Measurements from ENCODE around the gene PPP1CA.

The PPP1CA gene

GRCh38 chr11:67356864-67357561 is 44.6 kb downstream of the PPP1CA start:
- Histone ChIP-seq H3K4me1 (ENCODE audit: control insufficient read depth in 2 of 2, insufficient read depth in 2 of 2, low read length in 2 of 2) (peaks cover 38 to 47% of the 10 kb centered on the region in 2 donors), H3K27me3 (ENCODE audit: control insufficient read depth in 2 of 2, insufficient read depth in 2 of 2, low read length in 2 of 2) (no peaks in the 10 kb centered on the region), H3K9me3 (ENCODE audit: control insufficient read depth in 2 of 2, low read length in 2 of 2) (no peaks in the 10 kb centered on the region), H3K27ac (ENCODE audit: low read depth in 2 of 2, low read length in 2 of 2) (peak overlapping the region; percentile 99 to 100), H3K4me3 (ENCODE audit: low read length in 2 of 2) (peak overlapping the region; percentile 63 to 69), H3K36me3 (ENCODE audit: control insufficient read depth in 2 of 2, insufficient read depth in 2 of 2, low read length in 2 of 2) (no peaks in the 10 kb centered on the region), H3K9ac (ENCODE audit: low read depth in 1 of 2, low read length in 2 of 2) (peak overlapping the region; percentile 71 to 99)

- Histone ChIP-seq H3K27me3 (ENCODE audit: control insufficient read depth in 2 of 2, insufficient read depth in 2 of 2, low read length in 2 of 2) (no peaks in the 10 kb centered on the region), H3K9ac (ENCODE audit: low read depth in 1 of 2, low read length in 2 of 2) (peak overlapping the region; percentile 71 to 99), H3K9me3 (ENCODE audit: control insufficient read depth in 2 of 2, low read length in 2 of 2) (no peaks in the 10 kb centered on the region), H3K27ac (ENCODE audit: low read depth in 2 of 2, low read length in 2 of 2) (peak overlapping the region; percentile 99 to 100), H3K36me3 (ENCODE audit: control insufficient read depth in 2 of 2, insufficient read depth in 2 of 2, low read length in 2 of 2) (peaks cover 2 to 3% of the 10 kb centered on the region in 2 donors), H3K4me3 (ENCODE audit: low read length in 2 of 2) (peak overlapping the region; percentile 63 to 69), H3K4me1 (ENCODE audit: control insufficient read depth in 2 of 2, insufficient read depth in 2 of 2, low read length in 2 of 2) (peaks cover 43 to 53% of the 10 kb centered on the region in 2 donors)
These were observed 45.2 kb downstream of the PPP1CA start for GRCh38 chr11:67356387-67356863.

DNA sequence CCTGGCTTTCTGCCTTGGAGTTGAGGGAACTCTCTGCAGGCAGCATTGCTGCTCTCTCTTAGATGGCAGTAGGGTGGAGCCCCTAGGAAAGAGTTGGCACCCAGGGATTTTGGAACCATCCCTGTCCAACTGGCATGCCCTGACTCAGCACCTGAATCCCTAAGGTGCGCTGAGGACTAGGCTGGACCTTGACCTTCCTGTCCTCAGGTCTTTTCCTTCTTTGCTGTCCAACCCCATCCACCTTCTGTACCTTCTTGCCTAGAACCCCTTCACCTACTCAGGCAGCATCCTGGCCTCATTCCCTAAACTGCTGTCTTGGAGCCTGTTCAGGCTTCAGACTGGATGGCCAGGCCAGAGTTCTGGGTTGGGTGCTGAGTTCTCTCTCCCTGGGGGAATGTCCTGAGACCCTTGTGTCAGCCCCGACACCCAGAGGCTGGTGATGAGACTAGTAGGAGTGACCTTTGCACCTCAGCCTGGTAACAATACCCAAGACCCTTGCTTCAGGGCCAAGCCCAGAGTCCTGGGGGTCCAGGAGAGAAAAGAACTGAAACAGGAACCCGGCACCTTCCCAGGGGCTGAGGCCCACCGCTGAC is 45.8 kb downstream of the PPP1CA start:
- no peaks in the 10 kb centered on the region for H3K27me3 ChIP-seq (ENCODE audit: control insufficient read depth in 2 of 2, insufficient read depth in 2 of 2, low read length in 2 of 2)
- H3K27ac ChIP-seq (ENCODE audit: low read depth in 2 of 2, low read length in 2 of 2) = peak overlapping the region; percentile 99 to 100

DNA sequence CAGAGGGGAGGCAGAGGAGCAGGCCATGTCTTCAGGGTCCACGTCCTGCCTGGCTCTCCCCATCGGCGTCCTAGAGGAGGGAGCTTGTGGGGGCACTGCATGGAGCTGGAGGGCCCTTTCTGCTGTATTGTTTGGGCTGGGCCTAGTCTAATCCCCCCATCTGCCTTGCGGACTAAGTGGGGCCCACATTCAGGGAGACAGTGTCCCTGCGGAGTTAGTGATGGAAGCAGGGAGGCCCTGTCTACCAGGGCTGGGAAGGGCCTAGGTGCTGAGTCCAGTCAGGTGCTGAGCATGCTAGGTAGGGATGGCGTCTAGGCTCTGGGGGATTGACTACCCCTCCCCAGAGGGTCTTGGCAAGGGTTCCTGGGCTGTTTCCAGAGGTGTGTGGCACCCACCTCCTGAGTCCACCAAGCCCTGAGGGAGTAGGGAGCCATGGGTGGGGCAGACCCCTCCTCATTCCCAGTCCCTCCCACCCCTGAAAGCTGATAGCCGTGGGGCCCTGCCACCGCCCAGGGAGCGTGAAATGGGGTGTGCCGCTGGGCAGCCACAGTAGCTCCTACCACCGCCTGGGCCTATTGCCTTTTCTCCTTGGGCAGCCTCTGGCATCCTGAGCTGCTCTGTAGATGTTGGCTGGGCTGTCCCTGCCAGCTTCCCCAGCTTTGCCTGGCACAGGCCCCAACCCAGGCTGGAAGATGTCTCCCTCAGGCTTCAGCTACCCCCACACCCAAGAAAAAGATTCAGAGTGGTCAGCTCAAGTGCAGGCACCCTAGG is 46.5 kb downstream of the PPP1CA start:
- Histone ChIP-seq H3K4me1 (ENCODE audit: control insufficient read depth in 2 of 2, insufficient read depth in 2 of 2, low read length in 2 of 2) (peaks cover 50 to 59% of the 10 kb centered on the region in 2 donors), H3K27ac (ENCODE audit: low read depth in 2 of 2, low read length in 2 of 2) (peak overlapping the region; percentile 99 to 100), H3K27me3 (ENCODE audit: control insufficient read depth in 2 of 2, insufficient read depth in 2 of 2, low read length in 2 of 2) (no peaks in the 10 kb centered on the region), H3K4me3 (ENCODE audit: low read length in 2 of 2) (peak overlapping the region; percentile 34 to 69), H3K36me3 (ENCODE audit: control insufficient read depth in 2 of 2, insufficient read depth in 2 of 2, low read length in 2 of 2) (peaks cover 3 to 5% of the 10 kb centered on the region in 2 donors), H3K9me3 (ENCODE audit: control insufficient read depth in 2 of 2, low read length in 2 of 2) (no peaks in the 10 kb centered on the region), H3K9ac (ENCODE audit: low read depth in 1 of 2, low read length in 2 of 2) (peak overlapping the region; percentile 71 to 99)

More for the DNA sequence above, 45.8 kb downstream of the PPP1CA start:
- Histone ChIP-seq H3K36me3 (ENCODE audit: control insufficient read depth in 2 of 2, insufficient read depth in 2 of 2, low read length in 2 of 2) (peaks cover 3 to 5% of the 10 kb centered on the region in 2 donors), H3K4me1 (ENCODE audit: control insufficient read depth in 2 of 2, insufficient read depth in 2 of 2, low read length in 2 of 2) (peaks cover 48 to 58% of the 10 kb centered on the region in 2 donors), H3K9ac (ENCODE audit: low read depth in 1 of 2, low read length in 2 of 2) (peak overlapping the region; percentile 71 to 99), H3K4me3 (ENCODE audit: low read length in 2 of 2) (peak overlapping the region; percentile 63 to 69), H3K9me3 (ENCODE audit: control insufficient read depth in 2 of 2, low read length in 2 of 2) (no peaks in the 10 kb centered on the region)

DNA sequence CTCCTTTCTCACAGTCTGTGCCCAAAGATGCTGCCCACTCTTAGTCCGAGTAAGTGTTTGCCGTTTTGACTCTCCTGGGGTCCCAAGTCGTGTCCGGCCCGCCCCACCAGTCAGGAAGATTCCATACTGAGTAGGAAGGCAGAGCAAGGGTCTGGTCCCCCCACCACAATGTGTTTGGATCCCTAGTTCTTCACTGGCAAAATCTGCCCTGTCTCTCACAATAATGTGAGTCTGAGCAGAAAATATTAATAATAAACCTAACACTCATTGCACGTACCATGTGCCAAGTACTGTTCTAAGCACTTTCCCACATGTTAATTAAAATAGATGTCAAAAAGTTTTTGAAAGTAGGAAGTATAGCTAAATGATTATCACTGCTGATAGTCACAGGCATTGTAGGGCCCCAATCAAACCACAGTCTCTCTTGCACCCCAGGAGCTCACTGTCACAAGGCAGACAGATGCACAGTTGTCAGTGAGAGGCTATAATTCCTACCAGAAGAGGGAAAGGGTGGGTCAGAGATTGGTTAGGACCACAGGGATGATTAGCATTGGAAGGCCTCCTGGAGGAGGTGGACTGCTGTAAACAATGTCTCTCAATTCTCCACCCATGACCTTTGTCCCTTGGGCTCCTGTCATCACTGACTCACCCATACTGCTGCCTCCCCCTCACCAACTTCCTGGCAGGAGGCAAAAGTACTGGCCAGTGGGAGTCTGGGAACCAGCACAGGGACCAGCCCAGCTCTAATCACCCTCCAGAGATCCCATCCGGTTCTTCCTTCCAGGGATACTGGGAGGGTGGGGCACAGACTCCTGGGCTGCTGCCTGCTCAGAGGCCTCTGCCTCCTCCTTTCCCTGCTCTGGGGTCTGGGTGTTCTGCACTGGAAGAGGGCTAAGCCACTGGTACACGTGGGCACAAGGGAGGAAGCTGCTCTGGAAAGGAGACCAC is 47.3 kb downstream of the PPP1CA start:
- Histone ChIP-seq H3K4me1 (ENCODE audit: control insufficient read depth in 2 of 2, insufficient read depth in 2 of 2, low read length in 2 of 2) (peaks cover 51 to 59% of the 10 kb centered on the region in 2 donors), H3K27me3 (ENCODE audit: control insufficient read depth in 2 of 2, insufficient read depth in 2 of 2, low read length in 2 of 2) (no peaks in the 10 kb centered on the region), H3K27ac (ENCODE audit: low read depth in 2 of 2, low read length in 2 of 2) (peak overlapping the region; percentile 99 to 100), H3K9ac (ENCODE audit: low read depth in 1 of 2, low read length in 2 of 2) (peak overlapping the region; percentile 72 to 99), H3K4me3 (ENCODE audit: low read length in 2 of 2) (peak overlapping the region; percentile 65 to 97), H3K36me3 (ENCODE audit: control insufficient read depth in 2 of 2, insufficient read depth in 2 of 2, low read length in 2 of 2) (peaks cover 3 to 5% of the 10 kb centered on the region in 2 donors), H3K9me3 (ENCODE audit: control insufficient read depth in 2 of 2, low read length in 2 of 2) (no peaks in the 10 kb centered on the region)

- no peaks in the 10 kb centered on the region for H3K9me3 ChIP-seq (ENCODE audit: control insufficient read depth in 2 of 2, low read length in 2 of 2)
- peaks cover 3 to 5% of the 10 kb centered on the region in 2 donors for H3K36me3 ChIP-seq (ENCODE audit: control insufficient read depth in 2 of 2, insufficient read depth in 2 of 2, low read length in 2 of 2)
- peaks cover 51 to 65% of the 10 kb centered on the region in 2 donors for H3K4me1 ChIP-seq (ENCODE audit: control insufficient read depth in 2 of 2, insufficient read depth in 2 of 2, low read length in 2 of 2)
- no peaks in the 10 kb centered on the region for H3K27me3 ChIP-seq (ENCODE audit: control insufficient read depth in 2 of 2, insufficient read depth in 2 of 2, low read length in 2 of 2)
- peak within 1 kb of the TSS; percentile 99 to 100 for H3K27ac ChIP-seq (ENCODE audit: low read depth in 2 of 2, low read length in 2 of 2)
- peak within 1 kb of the TSS; percentile 99 for H3K9ac ChIP-seq (ENCODE audit: low read depth in 1 of 2, low read length in 2 of 2)
- H3K4me3 ChIP-seq (ENCODE audit: low read length in 2 of 2) = peak within 1 kb of the TSS; percentile 93 to 97
These were observed 48.2 kb downstream of the PPP1CA start, which contains the start of gene POLD4 for GRCh38 chr11:67353317-67354074. Gene POLD4 (minus strand): TSS chr11:67353546. CDS start chr11:67353399, 147 bp downstream.

GRCh38 chr11:67352546-67353316 is 48.9 kb downstream of the PPP1CA start:
- Histone ChIP-seq H3K4me1 (ENCODE audit: control insufficient read depth in 2 of 2, insufficient read depth in 2 of 2, low read length in 2 of 2) (peaks cover 51 to 72% of the 10 kb centered on the region in 2 donors), H3K27me3 (ENCODE audit: control insufficient read depth in 2 of 2, insufficient read depth in 2 of 2, low read length in 2 of 2) (no peaks in the 10 kb centered on the region), H3K27ac (ENCODE audit: low read depth in 2 of 2, low read length in 2 of 2) (peak overlapping the region; percentile 99 to 100), H3K36me3 (ENCODE audit: control insufficient read depth in 2 of 2, insufficient read depth in 2 of 2, low read length in 2 of 2) (peaks cover 3 to 5% of the 10 kb centered on the region in 2 donors), H3K9me3 (ENCODE audit: control insufficient read depth in 2 of 2, low read length in 2 of 2) (no peaks in the 10 kb centered on the region), H3K9ac (ENCODE audit: low read depth in 1 of 2, low read length in 2 of 2) (peak overlapping the region; percentile 99), H3K4me3 (ENCODE audit: low read length in 2 of 2) (peak overlapping the region; percentile 93 to 97)

DNA sequence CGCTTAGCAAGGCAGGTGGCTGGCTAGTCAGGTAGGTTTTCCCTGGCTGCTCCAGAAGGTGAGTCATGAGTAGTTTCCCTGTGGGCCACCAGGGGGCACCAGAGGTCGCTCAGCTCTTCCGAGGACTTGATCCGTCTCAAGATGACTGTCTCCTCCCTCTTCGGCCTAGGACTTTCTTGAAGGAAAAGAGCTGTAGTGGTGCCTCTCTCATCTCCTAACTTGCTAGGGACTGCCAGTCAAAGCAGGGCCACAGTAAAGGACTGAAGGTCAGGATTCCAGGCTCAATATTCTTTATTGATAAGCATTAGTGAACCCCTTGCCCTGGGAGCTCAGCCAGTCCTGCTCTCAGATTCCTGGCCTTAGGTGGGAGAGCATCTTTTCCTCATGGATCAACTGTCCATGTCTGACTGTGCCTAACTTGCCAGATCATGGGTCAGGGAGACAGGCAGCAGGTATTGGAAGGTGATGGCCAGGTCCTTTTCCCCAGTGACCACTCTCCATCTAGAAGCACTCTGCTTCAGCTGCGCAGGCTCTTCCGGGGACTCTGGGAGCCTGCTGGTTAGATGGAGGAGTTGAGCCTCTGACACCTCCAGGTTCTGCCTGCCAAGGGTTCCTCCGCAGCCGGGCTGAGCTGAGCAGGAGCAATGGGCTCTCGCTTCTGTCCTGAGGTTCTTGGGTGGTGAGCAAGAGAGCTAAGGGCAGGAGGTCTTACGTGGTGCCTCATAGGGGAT is 50.2 kb downstream of the PPP1CA start:
- peak overlapping the region; percentile 28 to 59 for H3K4me3 ChIP-seq (ENCODE audit: low read length in 2 of 2)
- peaks cover 46 to 71% of the 10 kb centered on the region in 2 donors for H3K4me1 ChIP-seq (ENCODE audit: control insufficient read depth in 2 of 2, insufficient read depth in 2 of 2, low read length in 2 of 2)
- peak overlapping the region; percentile 48 to 62 for H3K9ac ChIP-seq (ENCODE audit: low read depth in 1 of 2, low read length in 2 of 2)
- H3K27me3 ChIP-seq (ENCODE audit: control insufficient read depth in 2 of 2, insufficient read depth in 2 of 2, low read length in 2 of 2) = no peaks in the 10 kb centered on the region
- H3K27ac ChIP-seq (ENCODE audit: low read depth in 2 of 2, low read length in 2 of 2) = peak overlapping the region; percentile 85 to 87
- H3K36me3 ChIP-seq (ENCODE audit: control insufficient read depth in 2 of 2, insufficient read depth in 2 of 2, low read length in 2 of 2) = peaks cover 3 to 5% of the 10 kb centered on the region in 2 donors
- H3K9me3 ChIP-seq (ENCODE audit: control insufficient read depth in 2 of 2, low read length in 2 of 2) = no peaks in the 10 kb centered on the region
